K562 (cell line): Measurements from ENCODE around the gene ZNF791.

ENCODE experiments used
- FOXA3 ChIP-seq, 2 experiments: fragments of 450-650 bp in 1 of 2; sonication (generic) in 1 of 2; formaldehyde crosslinking; IDR thresholded peaks in 1 of 2; conservative IDR thresholded peaks in 1 of 2; 2 replicates each; pipeline versions ENCODE4 v1.4.0 to v1.8.0; 2020 to 2022; ENCODE audit warnings: mild to moderate bottlenecking in 2 of 2, missing genetic modification reagents in 1 of 2
- LARP7 ChIP-seq: fragments of 450-650 bp; IDR thresholded peaks from 2 replicates; pipeline ENCODE4 v1.6.1; 2016
- ZNF644 ChIP-seq: fragments of 200-800 bp; sonication (Bioruptor generic); IDR thresholded peaks from 2 replicates; pipeline ENCODE4 v1.6.1; 2016; ENCODE audit warnings: low read depth, missing genetic modification characterization, missing compliant biosample characterization
- TF ChIP-seq, protein P1 (sequence below): sonication (generic); formaldehyde crosslinking; IDR thresholded peaks from 2 replicates; pipeline ENCODE4 v1.9.0; 2022; ENCODE audit warnings: mild to moderate bottlenecking, missing genetic modification reagents

GRCh38 chr19:12574036-12574435, 36.7 kb upstream of the ZNF791 start:
- TF ChIP-seq FOXA3 (CRISPR knock-in tag; conservative IDR thresholded peaks at IDR 0.05 in 1 of 2, IDR thresholded peaks at IDR 0.05 in 1 of 2) (no peak), ZNF644 (tag) (no peak), LARP7 (no peak)
- TF ChIP-seq, protein P1, sequence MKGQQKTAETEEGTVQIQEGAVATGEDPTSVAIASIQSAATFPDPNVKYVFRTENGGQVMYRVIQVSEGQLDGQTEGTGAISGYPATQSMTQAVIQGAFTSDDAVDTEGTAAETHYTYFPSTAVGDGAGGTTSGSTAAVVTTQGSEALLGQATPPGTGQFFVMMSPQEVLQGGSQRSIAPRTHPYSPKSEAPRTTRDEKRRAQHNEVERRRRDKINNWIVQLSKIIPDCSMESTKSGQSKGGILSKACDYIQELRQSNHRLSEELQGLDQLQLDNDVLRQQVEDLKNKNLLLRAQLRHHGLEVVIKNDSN (CRISPR knock-in tag), result no peak
